Activated gamma-delta T cell (primary cell): ENCODE measurements around the gene SMARCC2.
"Not testable (repeated sequence)": the region's sequence is repeated elsewhere in the genome, so short reads cannot be mapped to it uniquely, and the experiment has no call there.

Source experiments
- DNase-seq: peaks from one replicate; lab custom pipeline; 2025; lab: John Stamatoyannopoulos, UW

The SMARCC2 gene

GRCh38 chr12:56163533-56164344 is 25.5 kb downstream of the SMARCC2 start:
- DNase-seq = no peak

DNA sequence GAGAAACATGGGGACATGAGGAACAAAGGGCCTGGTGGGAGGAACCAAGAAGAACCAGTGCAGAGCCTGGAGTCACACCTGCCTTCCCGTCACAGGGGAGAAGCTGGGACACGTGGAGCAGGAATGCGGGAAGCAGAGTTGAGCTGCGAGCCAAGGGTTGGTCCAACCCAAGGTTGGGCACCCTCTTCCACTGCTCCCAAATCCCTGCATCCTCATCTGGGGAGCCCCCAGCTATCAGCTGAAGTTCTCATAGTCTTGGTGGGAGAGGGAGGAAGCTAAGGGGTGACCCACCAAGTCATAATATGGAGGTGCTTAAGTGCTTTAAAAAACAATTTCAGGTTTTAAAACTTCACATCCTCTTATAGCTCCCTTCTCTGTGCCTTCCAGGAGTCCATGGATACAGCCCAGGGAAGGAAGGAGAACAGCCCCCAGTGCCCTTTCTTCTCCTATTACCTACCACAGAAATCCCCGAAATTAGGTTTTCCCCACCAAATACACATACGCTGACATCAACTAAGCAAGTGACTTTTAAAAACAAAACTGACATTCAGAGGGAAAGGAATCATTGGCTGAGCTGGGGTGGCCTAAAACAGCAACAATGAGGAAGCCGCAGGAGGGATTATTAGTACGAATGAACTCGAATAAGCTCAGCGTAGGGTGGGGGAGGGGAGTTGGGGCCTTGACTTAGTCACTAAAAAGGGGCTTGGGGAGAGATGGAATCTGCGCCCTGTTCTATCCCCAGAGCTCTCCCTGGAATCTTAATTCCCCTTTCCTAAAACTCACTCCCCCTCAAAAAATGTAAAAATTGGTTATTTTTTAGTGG is 26.6 kb downstream of the SMARCC2 start:
- no peak for DNase-seq

GRCh38 chr12:56161690-56162351 is 27.5 kb downstream of the SMARCC2 start:
- DNase-seq = no peak

- no peak for DNase-seq
Observed at GRCh38 chr12:56160894-56161689, 28.2 kb downstream of the SMARCC2 start.

- peak; percentile 45 for DNase-seq
Observed at GRCh38 chr12:56160193-56160763, 29.0 kb downstream of the SMARCC2 start.

- DNase-seq = no peak
Observed at GRCh38 chr12:56159482-56160192, 29.6 kb downstream of the SMARCC2 start.

GRCh38 chr12:56158926-56159461 is 30.3 kb downstream of the SMARCC2 start:
- no peak for DNase-seq

GRCh38 chr12:56158029-56158925 is 31.0 kb downstream of the SMARCC2 start, which contains the start of gene MYL6:
MYL6 (plus strand) TSS chr12:56158359; CDS start chr12:56158402, 43 bp downstream.
- peak; percentile 20 for DNase-seq

DNA sequence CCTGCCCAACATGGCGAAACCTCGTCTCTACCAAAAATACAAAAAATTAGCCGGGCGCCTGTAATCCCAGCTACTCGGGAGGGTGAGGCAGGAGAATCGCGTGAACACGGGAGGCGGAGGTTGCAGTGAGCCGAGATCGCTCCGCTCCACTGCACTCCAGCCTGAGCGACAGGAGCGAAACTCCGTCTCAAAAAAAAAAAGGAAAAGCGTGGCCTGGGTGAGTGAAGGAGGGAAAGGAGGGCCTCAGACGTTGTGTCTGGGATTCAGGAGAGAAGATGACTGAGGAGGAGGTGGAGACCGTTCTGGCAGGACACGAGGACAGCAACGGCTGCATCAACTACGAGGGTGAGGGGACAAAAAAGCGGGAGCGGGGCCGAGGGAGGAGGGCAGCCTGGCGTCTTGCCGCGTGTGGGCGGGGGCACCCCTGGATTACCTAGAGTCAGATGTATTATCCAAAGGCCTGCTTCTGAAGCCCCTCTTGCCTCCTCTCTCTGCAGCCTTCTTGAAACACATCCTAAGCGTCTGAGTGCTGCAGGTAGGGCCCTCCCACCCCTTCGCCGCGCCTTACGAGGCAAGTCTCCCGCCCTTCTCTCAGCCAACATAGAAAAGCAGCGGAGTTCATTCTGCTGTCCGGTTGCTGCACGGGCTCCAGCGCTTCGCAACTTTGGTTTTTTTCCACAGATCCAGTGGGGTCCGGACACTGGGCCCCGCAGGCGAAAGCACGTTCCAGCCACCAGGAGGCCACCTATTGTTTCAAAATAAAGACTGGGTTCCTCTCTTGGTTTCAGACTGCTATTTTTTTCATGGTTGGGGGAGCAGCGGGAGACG is 31.9 kb downstream of the SMARCC2 start:
- no peak for DNase-seq

- not testable (repeated sequence) for DNase-seq
Observed at GRCh38 chr12:56156464-56157200, 32.7 kb downstream of the SMARCC2 start.

GRCh38 chr12:56155256-56155845 is 33.9 kb downstream of the SMARCC2 start:
- DNase-seq = no peak

GRCh38 chr12:56154818-56155217 is 34.5 kb downstream of the SMARCC2 start:
- no peak for DNase-seq

- no peak for DNase-seq
Observed at GRCh38 chr12:56154246-56154771, 35.0 kb downstream of the SMARCC2 start.

DNA sequence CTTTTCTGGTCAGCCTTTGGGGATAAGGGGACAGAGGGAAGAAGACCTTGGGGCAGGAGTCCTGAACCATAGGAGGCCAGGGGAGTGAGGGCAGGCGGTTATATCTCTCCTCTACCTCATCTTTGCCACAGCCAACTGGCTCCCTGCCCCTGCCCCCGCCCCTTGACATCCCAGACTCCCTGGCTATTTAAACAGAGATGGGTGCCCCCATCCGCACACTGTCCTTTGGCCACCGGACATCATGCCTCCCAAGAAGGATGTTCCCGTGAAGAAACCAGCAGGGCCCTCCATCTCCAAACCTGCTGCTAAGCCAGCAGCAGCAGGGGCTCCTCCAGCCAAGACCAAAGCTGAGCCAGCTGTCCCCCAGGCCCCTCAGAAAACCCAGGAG is 35.6 kb downstream of the SMARCC2 start:
- no peak for DNase-seq

DNA sequence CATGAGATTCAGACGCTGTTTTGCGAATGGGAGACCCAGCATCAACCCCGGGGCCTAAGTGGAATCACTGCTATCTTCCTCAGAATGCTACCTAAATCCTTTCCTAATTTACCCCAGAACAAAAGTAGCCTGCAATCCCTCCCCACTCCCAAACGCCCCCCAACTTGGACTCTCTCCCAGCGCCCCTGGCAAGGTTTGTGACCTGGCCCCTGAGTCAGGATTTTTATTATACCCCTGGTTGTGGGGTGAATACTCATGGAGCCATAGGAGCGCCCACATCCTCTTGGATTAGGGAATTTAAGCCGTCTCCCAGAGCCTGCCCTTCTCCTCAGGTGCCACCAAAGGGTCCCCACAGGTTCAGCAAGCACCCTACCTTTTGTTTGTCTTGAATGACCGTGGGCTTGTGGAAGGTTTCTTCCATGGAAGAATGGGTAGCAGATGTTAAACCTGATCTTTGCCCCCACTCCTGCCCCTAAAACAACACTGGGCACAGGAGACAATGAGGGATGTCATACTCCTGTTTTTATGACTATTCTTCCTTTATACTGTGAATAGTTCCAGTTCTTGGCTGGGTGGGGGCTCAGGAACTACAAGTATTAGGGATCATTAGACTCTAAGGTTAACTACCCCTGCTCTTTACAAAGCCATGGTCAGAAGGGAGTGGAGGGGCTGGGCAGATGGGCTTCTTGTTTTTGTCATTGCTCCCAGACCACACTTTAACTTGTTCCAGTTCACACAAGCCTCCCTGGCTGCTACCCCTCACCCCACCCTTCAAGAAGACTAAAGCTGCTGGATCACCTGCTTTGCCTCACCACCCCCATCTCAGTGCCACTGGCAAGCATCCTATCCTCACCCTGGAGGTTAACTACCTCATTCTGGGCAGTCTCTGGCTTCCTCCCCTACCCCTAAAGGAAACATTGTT is 36.3 kb downstream of the SMARCC2 start:
- no peak for DNase-seq
